CD14-positive monocyte (primary cell): ENCODE results near the gene CRAMP1. TPM values are rescaled to one million over a fixed set of nuclear protein-coding genes. Genes with fewer than 3 reads are reported as not detected.

Source experiments
- DNase-seq, 3 donors: peaks; one replicate each; pipeline ENCODE4 v3.0.0-alpha.2; 2011 to 2022
- H2AFZ ChIP-seq: 2 replicates; pipeline ENCODE4 v1.6.0; 2012; ENCODE audit warnings: mild to moderate bottlenecking, low read depth, low read length, inconsistent platforms; ENCODE audit not compliant: insufficient read depth, poor library complexity, severe bottlenecking
- H3K27ac ChIP-seq, 2 donors: 1 replicate in 1 of 2; 2 replicates in 1 of 2; pipeline ENCODE4 v1.5.1; 2012 to 2013; ENCODE audit warnings: low read length in 2 of 2, control low read depth in 1 of 2, inconsistent platforms in 1 of 2, low read depth in 1 of 2, mild to moderate bottlenecking in 1 of 2
- H3K27me3 ChIP-seq, 2 donors: one replicate each; pipeline versions ENCODE4 v1.6.0 to v1.6.1; 2011 to 2013; ENCODE audit warnings: low read length in 2 of 2; ENCODE audit not compliant: control insufficient read depth in 2 of 2, insufficient read depth in 2 of 2
- H3K36me3 ChIP-seq, 2 donors: replicated peaks in 1 of 2; 1 replicate in 1 of 2; 2 replicates in 1 of 2; pipeline versions ENCODE4 v1.5.1 to v1.6.1; 2012 to 2013; ENCODE audit warnings: low read length in 2 of 2, control low read depth in 1 of 2, inconsistent platforms in 1 of 2, mild to moderate bottlenecking in 1 of 2; ENCODE audit not compliant: insufficient read depth in 2 of 2, control insufficient read depth in 1 of 2
- H3K4me1 ChIP-seq, 2 donors: 1 replicate in 1 of 2; 2 replicates in 1 of 2; pipeline versions ENCODE4 v1.5.1 to v1.6.1; 2012 to 2013; ENCODE audit warnings: low read length in 2 of 2, control low read depth in 1 of 2, inconsistent platforms in 1 of 2, mild to moderate bottlenecking in 1 of 2, moderate library complexity in 1 of 2; ENCODE audit not compliant: insufficient read depth in 2 of 2, control insufficient read depth in 1 of 2
- H3K4me2 ChIP-seq: replicated peaks from 2 replicates; pipeline ENCODE3; 2012; ENCODE audit warnings: low read length, moderate library complexity, mild to moderate bottlenecking; ENCODE audit not compliant: poor library complexity, severe bottlenecking; ENCODE audit errors: extremely low read depth
- H3K4me3 ChIP-seq, 3 experiments: fragments of 200-600 bp in 1 of 3; sonication (generic) in 1 of 3; replicated peaks in 1 of 3; 1 replicate in 2 of 3; 2 replicates in 1 of 3; pipeline ENCODE4 v1.5.1; 2011 to 2013; ENCODE audit warnings: low read length in 3 of 3, mild to moderate bottlenecking in 3 of 3, control low read depth in 2 of 3, low read depth in 2 of 3, inconsistent platforms in 1 of 3, moderate library complexity in 1 of 3
- H3K79me2 ChIP-seq: 2 replicates; pipeline ENCODE4 v1.6.0; 2012; ENCODE audit warnings: mild to moderate bottlenecking, control low read depth, inconsistent platforms, low read length, moderate library complexity; ENCODE audit not compliant: insufficient read depth
- H3K9ac ChIP-seq: 2 replicates; pipeline ENCODE4 v1.6.0; 2017; ENCODE audit warnings: low read length, mild to moderate bottlenecking; ENCODE audit not compliant: insufficient read depth, poor library complexity, severe bottlenecking
- H3K9me3 ChIP-seq, 2 donors: replicated peaks in 1 of 2; 1 replicate in 1 of 2; 2 replicates in 1 of 2; pipeline versions ENCODE4 v1.5.1 to v1.6.1; 2012 to 2013; ENCODE audit warnings: low read length in 2 of 2, control low read depth in 1 of 2; ENCODE audit not compliant: control insufficient read depth in 1 of 2, insufficient read depth in 1 of 2
- H4K20me1 ChIP-seq: 2 replicates; pipeline ENCODE4 v1.6.0; 2012; ENCODE audit warnings: mild to moderate bottlenecking, low read length, control low read depth, moderate library complexity; ENCODE audit not compliant: insufficient read depth
- H3K27ac Mint-ChIP-seq, 7 donors: one replicate each; pipeline ENCODE4 v1.8.0; 2020; ENCODE audit warnings: mild to moderate bottlenecking in 7 of 7, mixed read lengths in 7 of 7, moderate library complexity in 6 of 7, inconsistent platforms in 2 of 7
- H3K27me3 Mint-ChIP-seq, 3 donors: one replicate each; pipeline ENCODE4 v1.8.0; 2021 to 2022; ENCODE audit warnings: low read depth in 3 of 3, mild to moderate bottlenecking in 3 of 3, mixed read lengths in 3 of 3, moderate library complexity in 3 of 3, inconsistent platforms in 1 of 3
- H3K36me3 Mint-ChIP-seq, 2 donors: one replicate each; pipeline ENCODE4 v1.8.0; 2020; ENCODE audit warnings: mixed read lengths in 2 of 2, inconsistent platforms in 1 of 2, mild to moderate bottlenecking in 1 of 2
- H3K4me1 Mint-ChIP-seq: one replicate; pipeline ENCODE4 v1.8.0; 2020; ENCODE audit warnings: mild to moderate bottlenecking, mixed read lengths
- H3K4me3 Mint-ChIP-seq, 2 donors: one replicate each; pipeline ENCODE4 v1.8.0; 2020; ENCODE audit warnings: mild to moderate bottlenecking in 2 of 2, mixed read lengths in 2 of 2, moderate library complexity in 1 of 2
- H3K9me3 Mint-ChIP-seq, 7 donors: one replicate each; pipeline ENCODE4 v1.8.0; 2020 to 2022; ENCODE audit warnings: mixed read lengths in 7 of 7, mild to moderate bottlenecking in 6 of 7, moderate library complexity in 6 of 7, inconsistent platforms in 2 of 7
- WGBS: methylation state at CpG from one replicate; pipeline ENCODE4 v1.1.5; 2013; ENCODE audit warnings: missing lambda C conversion rate; ENCODE audit not compliant: insufficient coverage; 5-methylcytosine and 5-hydroxymethylcytosine counted together
- intact Hi-C, 2 donors: fragments of 100-400 bp; cut with micrococcal nuclease; formaldehyde crosslinking; loops; one replicate each; pipeline versions ENCODE4 v1.15.0 to v1.15.1; 2023
- polyA plus RNA-seq, 3 donors: library from polyadenylated mRNA; depleted of rRNA in 1 of 3; unstranded in 2 of 3; stranded (reverse) in 1 of 3; fragments of 300-500 nt in 2 of 3; fragments of >200 nt in 1 of 3; fragmentation: Illumina TruSeq in 2 of 3; gene quantifications; 1 replicate in 2 of 3; 2 replicates in 1 of 3; pipeline ENCODE4 v1.2.3, GENCODE V29; 2012 to 2021
- TF ChIP-seq, protein P1 (sequence below): fragments of 200-600 bp; IDR thresholded peaks from one replicate; pipeline ENCODE4 v1.8.0; 2022; ENCODE audit warnings: antibody characterized with exemption, mild to moderate bottlenecking

The CRAMP1 gene
- polyA plus RNA-seq, 3 donors, result 0.46 to 12.3 (median 1.0) TPM

DNA sequence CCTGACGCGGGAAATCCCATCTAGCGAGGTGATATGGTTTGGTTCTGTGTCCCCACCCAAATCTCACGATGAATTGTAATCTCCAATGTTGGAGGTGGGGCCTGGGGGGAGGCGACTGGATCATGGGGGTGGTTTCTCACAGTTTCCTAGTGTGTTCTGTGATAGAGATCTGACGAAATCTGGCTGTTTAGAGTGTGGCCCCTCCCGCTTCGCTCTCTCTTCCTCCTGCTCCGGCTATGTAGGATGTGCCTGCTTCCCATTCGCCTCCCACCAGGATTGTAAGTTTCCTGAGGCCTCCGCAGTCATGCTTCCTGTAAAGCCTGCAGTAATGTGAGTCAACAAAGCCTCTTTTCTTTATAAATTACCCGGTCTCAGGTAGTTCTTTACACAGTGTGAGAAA is 31.9 kb upstream of the CRAMP1 start:
- TF ChIP-seq, protein P1, sequence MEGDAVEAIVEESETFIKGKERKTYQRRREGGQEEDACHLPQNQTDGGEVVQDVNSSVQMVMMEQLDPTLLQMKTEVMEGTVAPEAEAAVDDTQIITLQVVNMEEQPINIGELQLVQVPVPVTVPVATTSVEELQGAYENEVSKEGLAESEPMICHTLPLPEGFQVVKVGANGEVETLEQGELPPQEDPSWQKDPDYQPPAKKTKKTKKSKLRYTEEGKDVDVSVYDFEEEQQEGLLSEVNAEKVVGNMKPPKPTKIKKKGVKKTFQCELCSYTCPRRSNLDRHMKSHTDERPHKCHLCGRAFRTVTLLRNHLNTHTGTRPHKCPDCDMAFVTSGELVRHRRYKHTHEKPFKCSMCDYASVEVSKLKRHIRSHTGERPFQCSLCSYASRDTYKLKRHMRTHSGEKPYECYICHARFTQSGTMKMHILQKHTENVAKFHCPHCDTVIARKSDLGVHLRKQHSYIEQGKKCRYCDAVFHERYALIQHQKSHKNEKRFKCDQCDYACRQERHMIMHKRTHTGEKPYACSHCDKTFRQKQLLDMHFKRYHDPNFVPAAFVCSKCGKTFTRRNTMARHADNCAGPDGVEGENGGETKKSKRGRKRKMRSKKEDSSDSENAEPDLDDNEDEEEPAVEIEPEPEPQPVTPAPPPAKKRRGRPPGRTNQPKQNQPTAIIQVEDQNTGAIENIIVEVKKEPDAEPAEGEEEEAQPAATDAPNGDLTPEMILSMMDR, result no peak
- Histone ChIP-seq H3K4me2 (no peak overlapping the region), H3K27me3 (no peaks in the 10 kb centered on the region), H3K4me1 (no peaks in the 10 kb centered on the region), H4K20me1 (no peaks in the 10 kb centered on the region), H3K36me3 (no peaks in the 10 kb centered on the region), H3K79me2 (no peaks in the 10 kb centered on the region), H3K27ac (no peak overlapping the region), H3K9me3 (peaks cover 0 to 6% of the 10 kb centered on the region in 2 donors), H3K4me3 (no peak overlapping the region), H2AFZ (no peak overlapping the region), H3K9ac (no peak overlapping the region)
- 39% methylated on average over 4 of the region's 12 CpGs for WGBS
- DNase-seq, result no peak
- H3K4me1 Mint-ChIP-seq, result peaks cover 3% of the 10 kb centered on the region
- H3K27me3 Mint-ChIP-seq, result peaks cover 0 to 2% (median 0%) of the 10 kb centered on the region in 3 donors
- H3K27ac Mint-ChIP-seq, result no peak overlapping the region
- H3K4me3 Mint-ChIP-seq, result no peak overlapping the region
- H3K36me3 Mint-ChIP-seq, result peaks cover 3 to 11% of the 10 kb centered on the region in 2 donors
- H3K9me3 Mint-ChIP-seq, result peaks cover 0 to 5% (median 3%) of the 10 kb centered on the region in 7 donors
- intact Hi-C loops, result no loop called here

DNA sequence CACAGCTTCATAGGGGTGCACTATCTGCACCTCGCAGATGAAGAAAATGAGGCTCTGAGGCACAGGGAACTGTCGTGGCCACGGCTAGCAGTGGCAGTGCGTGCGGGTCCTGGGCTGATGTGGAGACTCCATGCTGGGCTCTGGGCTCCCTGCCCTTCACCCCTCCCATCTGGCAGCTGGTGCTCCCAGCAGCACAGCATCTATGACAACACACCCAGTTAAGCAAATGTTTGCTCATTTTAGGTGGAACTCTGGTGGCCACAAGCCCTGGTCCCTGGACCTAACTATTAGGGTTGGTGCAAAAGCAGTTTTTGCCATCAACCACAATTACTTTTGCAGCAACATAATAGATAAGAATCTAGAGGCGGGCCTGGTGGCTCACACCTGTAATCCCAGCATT is 31.2 kb upstream of the CRAMP1 start:
- Histone ChIP-seq H3K4me1 (no peaks in the 10 kb centered on the region), H3K27ac (no peak overlapping the region), H3K36me3 (no peaks in the 10 kb centered on the region), H2AFZ (no peak overlapping the region), H3K9ac (no peak overlapping the region), H3K27me3 (no peaks in the 10 kb centered on the region), H3K4me3 (no peak overlapping the region), H4K20me1 (no peaks in the 10 kb centered on the region), H3K4me2 (no peak overlapping the region), H3K79me2 (no peaks in the 10 kb centered on the region), H3K9me3 (no peaks in the 10 kb centered on the region)
- no peak overlapping the region for H3K27ac Mint-ChIP-seq
- no peak for DNase-seq
- 97% methylated on average over 4 of the region's 6 CpGs for WGBS
- H3K4me3 Mint-ChIP-seq, result no peak overlapping the region
- H3K27me3 Mint-ChIP-seq, result peaks cover 0 to 2% (median 0%) of the 10 kb centered on the region in 3 donors
- intact Hi-C loops, result no loop called here
- peaks cover 3% of the 10 kb centered on the region for H3K4me1 Mint-ChIP-seq
- peaks cover 0 to 2% (median 0%) of the 10 kb centered on the region in 7 donors for H3K9me3 Mint-ChIP-seq
- H3K36me3 Mint-ChIP-seq, result peaks cover 0 to 9% of the 10 kb centered on the region in 2 donors
- TF ChIP-seq, protein P1, result no peak
